PC-9 (cell line): Measurements from ENCODE around the gene MRPL41. TPM values are rescaled to one million over a fixed set of nuclear protein-coding genes. Genes with fewer than 3 reads are reported as not detected.

Experiments used
- BruUV-seq: library from RNA; stranded (reverse); fragments of 400-500 nt; replicated peaks from 2 replicates; lab custom pipeline; 2021; lab: Mats Ljungman, UMichigan
- CTCF ChIA-PET: fragments of 300-600 bp; sonication (Branson Sonifier 250); formaldehyde crosslinking; loops from one replicate; lab custom pipeline; 2022; ENCODE audit warnings: antibody characterized with exemption; lab: Charles Lee
- POLR2A ChIA-PET: fragments of 300-600 bp; sonication (Branson Sonifier 250); formaldehyde crosslinking; loops from one replicate; lab custom pipeline; 2022; ENCODE audit warnings: antibody characterized with exemption; ENCODE audit not compliant: unreplicated experiment; lab: Charles Lee
- DNase-seq, 2 experiments: peaks; one replicate each; pipeline versions ENCODE4 v3.0.0 to v3.0.0-alpha.2; 2015 to 2022; ENCODE audit warnings: mixed read lengths in 1 of 2
- H2AFZ ChIP-seq: fragments of 200-600 bp; sonication (generic); 2 replicates; pipeline ENCODE4 v1.8.1; 2017; ENCODE audit warnings: antibody characterized with exemption
- H3F3A ChIP-seq: fragments of 200-600 bp; sonication (generic); 2 replicates; pipeline ENCODE4 v1.8.1; 2017; ENCODE audit warnings: antibody characterized with exemption, mild to moderate bottlenecking, low read depth; ENCODE audit not compliant: insufficient read depth
- H3K27ac ChIP-seq: fragments of 200-600 bp; sonication (generic); 2 replicates; pipeline ENCODE4 v1.6.1; 2016; ENCODE audit warnings: mixed run types
- H3K27me3 ChIP-seq: fragments of 200-600 bp; sonication (generic); 2 replicates; pipeline ENCODE4 v1.6.1; 2016; ENCODE audit warnings: low read depth, mixed run types; ENCODE audit not compliant: insufficient read depth
- H3K36me3 ChIP-seq: fragments of 200-600 bp; sonication (generic); 2 replicates; pipeline ENCODE4 v1.6.1; 2016; ENCODE audit warnings: low read depth, mixed run types
- H3K4me1 ChIP-seq: fragments of 200-600 bp; sonication (generic); replicated peaks from 2 replicates; pipeline ENCODE4 v1.6.1; 2016; ENCODE audit warnings: mixed run types; ENCODE audit not compliant: insufficient read depth
- H3K4me2 ChIP-seq: fragments of 200-600 bp; sonication (generic); 2 replicates; pipeline ENCODE4 v1.6.1; 2017; ENCODE audit warnings: mixed run types
- H3K4me3 ChIP-seq: fragments of 200-600 bp; sonication (generic); 2 replicates; pipeline ENCODE4 v1.6.1; 2016; ENCODE audit warnings: mixed run types
- H3K79me2 ChIP-seq: fragments of 200-600 bp; sonication (generic); 2 replicates; pipeline ENCODE4 v1.6.1; 2017; ENCODE audit warnings: low read depth, mixed run types
- H3K9me2 ChIP-seq: fragments of 200-600 bp; sonication (generic); 2 replicates; pipeline ENCODE4 v1.8.1; 2017; ENCODE audit warnings: mild to moderate bottlenecking; ENCODE audit not compliant: insufficient read depth
- H3K9me3 ChIP-seq: fragments of 200-600 bp; sonication (generic); 2 replicates; pipeline ENCODE4 v1.8.1; 2016; ENCODE audit warnings: low read depth; ENCODE audit not compliant: insufficient read depth
- H4K20me1 ChIP-seq: fragments of 200-600 bp; sonication (generic); 2 replicates; pipeline ENCODE4 v1.8.1; 2017; ENCODE audit not compliant: insufficient read depth
- EZH2 ChIP-seq: fragments of 200-600 bp; sonication (generic); IDR thresholded peaks from 2 replicates; pipeline ENCODE4 v1.8.0; 2017; ENCODE audit warnings: antibody characterized with exemption, low read depth
- intact Hi-C: fragments of 100-400 bp; cut with micrococcal nuclease; formaldehyde crosslinking; loops from one replicate; pipeline ENCODE4 v1.10.0; 2022; ENCODE audit not compliant: unreplicated experiment
- total RNA-seq: library from RNA; stranded (reverse); gene quantifications from 2 replicates; pipeline ENCODE4 v1.2.3, GENCODE V29; 2021
- TF ChIP-seq, protein P1 (sequence below): fragments of 200-600 bp; sonication (generic); conservative IDR thresholded peaks from 2 replicates; pipeline ENCODE4 v1.6.1; 2017; ENCODE audit warnings: mixed run types, antibody characterized with exemption, mild to moderate bottlenecking, moderate library complexity

Gene MRPL41
- total RNA-seq, 1 experiment from 2014 or later: 54.5 TPM

DNA sequence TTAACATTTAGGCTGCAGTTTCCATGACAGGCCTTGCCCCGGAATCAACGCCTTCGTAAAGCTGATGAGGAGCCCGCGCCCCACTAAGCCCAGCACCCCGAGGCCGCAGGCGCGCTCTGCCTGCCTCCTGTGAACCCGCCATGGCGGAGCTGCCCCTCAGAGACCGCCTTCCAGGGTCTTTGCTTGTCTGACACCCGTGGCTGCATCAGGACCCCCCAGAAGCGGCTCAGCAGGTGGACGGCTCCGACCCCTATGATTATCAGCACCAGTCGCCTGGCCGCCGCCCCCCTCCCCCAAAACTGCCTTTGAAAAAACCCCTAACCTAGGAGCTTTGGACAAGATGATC lies 27.6 kb downstream of the MRPL41 start:
- ChIA-PET POLR2A (no interaction called here), CTCF (interaction anchor here (0.6 kb wide), 1 partner anchor 23 kb away, joined by 6 read pairs; no protein-coding TSS in a partner anchor)
- no peaks in the 10 kb centered on the region for H3K9me3 ChIP-seq
- H3K36me3 ChIP-seq: peaks cover 15% of the 10 kb centered on the region; the same call in 1 of the 2 replicates
- peak overlapping the region; percentile 89; the same call in 1 of the 2 replicates for H3K4me3 ChIP-seq
- H3K27ac ChIP-seq: no peak overlapping the region
- peaks cover 24% of the 10 kb centered on the region; the same call in 1 of the 2 replicates for H3F3A ChIP-seq
- DNase-seq: no peak
- H3K4me1 ChIP-seq: peaks cover 17% of the 10 kb centered on the region
- H3K79me2 ChIP-seq: peaks cover 35% of the 10 kb centered on the region
- TSS peak; percentile 43 for BruUV-seq
- peaks cover 25% of the 10 kb centered on the region for H4K20me1 ChIP-seq
- no peaks in the 10 kb centered on the region for H3K9me2 ChIP-seq
- H3K27me3 ChIP-seq: no peaks in the 10 kb centered on the region
- peak overlapping the region; percentile 92 for H3K4me2 ChIP-seq
- no peak for TF ChIP-seq EZH2
- TF ChIP-seq, protein P1, sequence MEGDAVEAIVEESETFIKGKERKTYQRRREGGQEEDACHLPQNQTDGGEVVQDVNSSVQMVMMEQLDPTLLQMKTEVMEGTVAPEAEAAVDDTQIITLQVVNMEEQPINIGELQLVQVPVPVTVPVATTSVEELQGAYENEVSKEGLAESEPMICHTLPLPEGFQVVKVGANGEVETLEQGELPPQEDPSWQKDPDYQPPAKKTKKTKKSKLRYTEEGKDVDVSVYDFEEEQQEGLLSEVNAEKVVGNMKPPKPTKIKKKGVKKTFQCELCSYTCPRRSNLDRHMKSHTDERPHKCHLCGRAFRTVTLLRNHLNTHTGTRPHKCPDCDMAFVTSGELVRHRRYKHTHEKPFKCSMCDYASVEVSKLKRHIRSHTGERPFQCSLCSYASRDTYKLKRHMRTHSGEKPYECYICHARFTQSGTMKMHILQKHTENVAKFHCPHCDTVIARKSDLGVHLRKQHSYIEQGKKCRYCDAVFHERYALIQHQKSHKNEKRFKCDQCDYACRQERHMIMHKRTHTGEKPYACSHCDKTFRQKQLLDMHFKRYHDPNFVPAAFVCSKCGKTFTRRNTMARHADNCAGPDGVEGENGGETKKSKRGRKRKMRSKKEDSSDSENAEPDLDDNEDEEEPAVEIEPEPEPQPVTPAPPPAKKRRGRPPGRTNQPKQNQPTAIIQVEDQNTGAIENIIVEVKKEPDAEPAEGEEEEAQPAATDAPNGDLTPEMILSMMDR: no peak
- intact Hi-C loops: loop anchor here (2.0 kb wide), 1 partner anchor 34 kb away; no protein-coding TSS in a partner anchor
- no peak overlapping the region for H2AFZ ChIP-seq

DNA sequence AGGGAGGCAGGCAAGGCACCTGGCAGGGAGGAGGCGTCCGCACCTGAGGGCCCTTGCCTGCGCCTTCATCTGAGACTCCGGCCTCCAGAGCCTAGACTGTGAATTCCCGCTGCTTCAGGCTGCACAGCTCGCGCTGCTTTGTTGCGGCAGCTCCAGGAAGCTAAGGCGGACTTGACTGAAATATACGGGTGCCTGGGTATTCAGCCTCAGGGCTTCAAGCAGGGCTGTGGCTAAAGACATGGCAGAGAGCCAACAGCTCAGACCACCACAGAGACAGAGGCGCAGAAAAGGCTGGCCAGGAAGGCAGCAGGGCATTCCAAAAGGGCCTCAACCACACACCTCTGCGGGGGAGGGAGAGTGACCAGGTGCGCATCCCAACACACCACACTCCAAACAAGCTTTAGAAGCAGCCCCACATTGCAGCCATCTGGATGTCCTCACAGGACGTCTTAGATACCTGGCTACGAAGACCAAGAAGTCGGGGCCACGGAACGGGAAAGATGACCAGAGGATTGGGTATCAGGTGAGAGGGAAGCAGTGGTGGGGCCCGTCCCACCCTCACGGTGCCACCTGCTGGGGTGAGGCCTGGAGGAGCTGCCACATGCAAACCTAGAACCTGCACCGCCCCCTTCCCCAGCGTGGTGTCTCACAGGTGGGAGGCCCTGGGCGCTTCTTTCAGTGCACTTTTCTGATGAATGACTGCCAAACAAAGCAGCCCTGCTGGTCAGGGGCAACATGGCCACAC lies 28.7 kb downstream of the MRPL41 start:
- H3F3A ChIP-seq: peaks cover 24% of the 10 kb centered on the region; the same call in 1 of the 2 replicates
- no TSS peak for BruUV-seq
- TF ChIP-seq, protein P1: no peak
- no peak for TF ChIP-seq EZH2
- H3K36me3 ChIP-seq: peaks cover 12% of the 10 kb centered on the region; the same call in 1 of the 2 replicates
- H3K79me2 ChIP-seq: peaks cover 31% of the 10 kb centered on the region
- no peak overlapping the region for H3K4me2 ChIP-seq
- H3K4me3 ChIP-seq: no peak overlapping the region
- peaks cover 17% of the 10 kb centered on the region for H3K4me1 ChIP-seq
- POLR2A ChIA-PET: interaction anchor here (0.8 kb wide), 1 partner anchor 98 kb away, joined by 3 read pairs; no protein-coding TSS in a partner anchor
- no peak overlapping the region for H3K27ac ChIP-seq
- CTCF ChIA-PET: no interaction called here
- no peak for DNase-seq
- no peaks in the 10 kb centered on the region for H3K9me2 ChIP-seq
- intact Hi-C loops: no loop called here
- no peak overlapping the region for H2AFZ ChIP-seq
- peaks cover 24% of the 10 kb centered on the region for H4K20me1 ChIP-seq
- H3K27me3 ChIP-seq: no peaks in the 10 kb centered on the region
- no peaks in the 10 kb centered on the region for H3K9me3 ChIP-seq

DNA sequence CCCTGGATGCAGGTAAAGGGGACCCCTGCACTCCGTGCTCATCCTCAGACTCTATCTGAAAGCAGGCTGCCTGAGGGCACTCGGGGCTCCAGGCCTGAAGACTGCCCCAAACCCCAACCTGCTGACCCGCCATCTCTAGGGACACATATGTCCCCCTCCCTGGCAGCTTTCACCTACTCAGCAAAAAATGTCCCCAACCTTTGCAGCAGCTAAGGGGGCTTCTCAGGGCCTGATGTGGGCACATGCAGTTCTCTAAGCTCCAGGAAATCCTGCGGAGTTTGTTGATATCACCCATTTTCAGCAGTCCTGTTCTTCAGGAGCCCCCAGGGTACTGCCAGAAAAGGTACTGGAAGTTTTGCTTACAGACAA lies 29.3 kb downstream of the MRPL41 start:
- H2AFZ ChIP-seq: no peak overlapping the region
- ChIA-PET CTCF (interaction anchor here (0.6 kb wide), 1 partner anchor 25 kb away, joined by 3 read pairs; the partner anchor contains the start of gene ARRDC1), POLR2A (no interaction called here)
- no peak overlapping the region for H3K4me3 ChIP-seq
- no peak overlapping the region for H3K4me2 ChIP-seq
- H3K36me3 ChIP-seq: peaks cover 7% of the 10 kb centered on the region; the same call in 1 of the 2 replicates
- H4K20me1 ChIP-seq: peaks cover 18% of the 10 kb centered on the region
- H3K4me1 ChIP-seq: peaks cover 17% of the 10 kb centered on the region
- H3F3A ChIP-seq: peaks cover 24% of the 10 kb centered on the region; the same call in 1 of the 2 replicates
- no peak overlapping the region for H3K27ac ChIP-seq
- peaks cover 26% of the 10 kb centered on the region for H3K79me2 ChIP-seq
- H3K9me3 ChIP-seq: no peaks in the 10 kb centered on the region
- DNase-seq: no peak
- TF ChIP-seq, protein P1: no peak
- no peak for TF ChIP-seq EZH2
- H3K9me2 ChIP-seq: no peaks in the 10 kb centered on the region
- no peaks in the 10 kb centered on the region for H3K27me3 ChIP-seq
- no TSS peak for BruUV-seq
- intact Hi-C loops: no loop called here
